H1 (cell line): ENCODE data around the gene SIRT3.

Experiments used
- ATF3 ChIP-seq: IDR thresholded peaks from 2 replicates; pipeline ENCODE4 v1.6.1; 2011; ENCODE audit warnings: low read depth, mild to moderate bottlenecking, low read length; ENCODE audit not compliant: insufficient read depth
- CBX5 ChIP-seq: fragments of 300-800, 300-1000 bp; sonication (generic); IDR thresholded peaks from 2 replicates; pipeline ENCODE4 v1.7.1; 2016; ENCODE audit warnings: antibody characterized with exemption, low read length, low read depth
- CREB1 ChIP-seq: IDR thresholded peaks from 2 replicates; pipeline ENCODE4 v1.6.1; 2012; ENCODE audit warnings: inconsistent platforms
- CTCF ChIP-seq, 3 experiments: IDR thresholded peaks; 1 replicate in 2 of 3; 2 replicates in 1 of 3; pipeline versions ENCODE4 v1.5.1 to v1.6.1; 2011; ENCODE audit warnings: low read length in 3 of 3, mild to moderate bottlenecking in 3 of 3, inconsistent platforms in 2 of 3, low read depth in 1 of 3, moderate library complexity in 1 of 3; ENCODE audit not compliant: insufficient read depth in 1 of 3; ENCODE audit errors: control extremely low read depth in 1 of 3
- MAFK ChIP-seq: IDR thresholded peaks from 2 replicates; pipeline ENCODE4 v1.6.1; 2012; ENCODE audit warnings: low read depth, mild to moderate bottlenecking, improper control_type of control experiment, low read length
- POLR2A ChIP-seq, 2 experiments: IDR thresholded peaks; 1 replicate in 1 of 2; 2 replicates in 1 of 2; pipeline ENCODE4 v1.6.1; 2011; ENCODE audit warnings: low read depth in 2 of 2, low read length in 2 of 2, mild to moderate bottlenecking in 2 of 2; ENCODE audit errors: control extremely low read depth in 1 of 2
- POLR2AphosphoS5 ChIP-seq: IDR thresholded peaks from 2 replicates; pipeline ENCODE4 v1.6.1; 2011; ENCODE audit warnings: low read depth, low read length
- RAD21 ChIP-seq, 2 experiments: IDR thresholded peaks in 1 of 2; conservative IDR thresholded peaks in 1 of 2; 2 replicates each; pipeline ENCODE4 v1.6.1; 2011; ENCODE audit warnings: low read depth in 2 of 2, low read length in 2 of 2, improper control_type of control experiment in 1 of 2, inconsistent platforms in 1 of 2, mild to moderate bottlenecking in 1 of 2, moderate library complexity in 1 of 2
- SIX5 ChIP-seq: IDR thresholded peaks from 2 replicates; pipeline ENCODE4 v1.6.1; 2011; ENCODE audit warnings: mild to moderate bottlenecking, low read depth, low read length
- SP1 ChIP-seq: IDR thresholded peaks from 2 replicates; pipeline ENCODE4 v1.6.1; 2011; ENCODE audit warnings: low read depth, low read length
- YY1 ChIP-seq: IDR thresholded peaks from 2 replicates; pipeline ENCODE4 v1.6.1; 2011; ENCODE audit warnings: low read depth, mild to moderate bottlenecking, low read length
- ZNF274 ChIP-seq: IDR thresholded peaks from 2 replicates; pipeline ENCODE4 v1.7.0; 2012; ENCODE audit warnings: low read length, borderline replicate concordance; ENCODE audit errors: extremely low read depth

- TF ChIP-seq CTCF (IDR thresholded peaks at IDR 0.05; ENCODE audit: control extremely low read depth in 1 of 3, insufficient read depth in 1 of 3, low read depth in 1 of 3, low read length in 3 of 3) = no peak
- TF ChIP-seq POLR2AphosphoS5 = no peak
- no peak for TF ChIP-seq MAFK
- no peak for TF ChIP-seq YY1
- TF ChIP-seq CBX5 = no peak
- no peak for TF ChIP-seq POLR2A (IDR thresholded peaks at IDR 0.05; ENCODE audit: control extremely low read depth in 1 of 2, low read depth in 2 of 2, low read length in 2 of 2)
- TF ChIP-seq RAD21 (IDR thresholded peaks at IDR 0.05 in 1 of 2, conservative IDR thresholded peaks at IDR 0.05 in 1 of 2; ENCODE audit: low read depth in 2 of 2, low read length in 2 of 2) = no peak
- no peak for TF ChIP-seq CREB1
- TF ChIP-seq ATF3 = no peak
- no peak for TF ChIP-seq SP1
- TF ChIP-seq ZNF274 = no peak
- no peak for TF ChIP-seq SIX5
Measured at GRCh38 chr11:214083-214482, 22.1 kb downstream of the SIRT3 start.
